ENCODE data around the gene LTBP2. TPM values are rescaled to one million over a fixed set of nuclear protein-coding genes. Genes with fewer than 3 reads are reported as not detected.
A peak's percentile ranks its signal among the peaks of the same experiment; 100 is the strongest.

LTBP2 gene
- total RNA-seq, 1 experiment from 2014 or later = not detected

DNA sequence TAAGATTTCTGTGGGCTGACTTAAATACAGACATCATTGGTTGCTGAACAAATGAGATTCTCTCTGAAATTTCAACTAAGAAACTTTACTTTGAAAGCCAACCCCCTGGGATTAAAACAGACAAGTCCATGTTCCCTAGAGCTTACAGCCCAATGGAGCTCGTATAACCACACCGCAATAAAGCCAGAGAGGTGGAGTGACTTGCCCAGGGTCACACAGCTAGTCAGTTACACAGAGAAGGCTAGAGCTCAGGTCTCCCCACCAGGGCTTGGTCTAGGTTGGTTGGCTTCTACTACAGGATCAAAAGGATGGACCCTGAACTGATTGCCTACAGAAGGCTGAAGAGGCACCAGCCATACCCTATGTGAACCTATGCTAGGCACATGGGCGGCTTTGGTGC is 8.9 kb upstream of the LTBP2 start:
- H3K36me3 ChIP-seq (ENCODE audit: insufficient read depth, low read length) = no peaks in the 10 kb centered on the region
- H4K20me1 ChIP-seq (ENCODE audit: insufficient read depth, low read depth, low read length) = no peaks in the 10 kb centered on the region
- no peaks in the 10 kb centered on the region for H3K79me2 ChIP-seq (ENCODE audit: low read length)
- H3K9me2 ChIP-seq (replicated peaks; ENCODE audit: insufficient read depth, low read length) = no peaks in the 10 kb centered on the region
- no peaks in the 10 kb centered on the region for H3K9me3 ChIP-seq (ENCODE audit: low read length)
- no peak overlapping the region for H3K4me3 ChIP-seq (ENCODE audit: low read length)
- H3K27ac ChIP-seq (ENCODE audit: low read length) = no peak overlapping the region
- H2AFZ ChIP-seq (ENCODE audit: low read length) = no peak overlapping the region
- H3K27me3 ChIP-seq (ENCODE audit: low read length) = no peaks in the 10 kb centered on the region; the same call in 1 of the 2 replicates
- no peak overlapping the region for H3K4me2 ChIP-seq (ENCODE audit: low read depth, low read length, poor library complexity, severe bottlenecking)
- no peak for DNase-seq
- no peak overlapping the region for H3K9ac ChIP-seq (ENCODE audit: low read length)
- H3K4me1 ChIP-seq (ENCODE audit: low read length) = peaks cover 12% of the 10 kb centered on the region

DNA sequence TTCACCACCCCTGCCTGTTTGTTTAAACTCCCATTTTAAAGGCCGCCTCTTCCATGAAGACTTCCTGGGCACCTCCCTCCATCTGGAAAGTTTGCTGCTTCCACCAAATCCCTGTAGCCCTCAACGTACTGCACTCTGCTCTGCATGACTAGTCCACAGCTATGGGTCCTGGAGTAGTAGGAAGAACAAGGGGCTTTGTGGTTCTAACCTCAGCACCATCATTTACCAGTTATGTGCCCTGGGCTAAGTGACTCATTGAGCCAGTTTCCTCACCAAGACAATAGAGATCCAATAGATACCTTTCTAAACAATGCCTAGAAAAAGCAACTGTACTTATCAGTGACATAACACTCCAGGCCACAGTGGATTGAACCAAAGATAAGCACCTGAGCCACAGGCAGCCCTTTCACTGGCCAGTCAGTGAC is 8.5 kb upstream of the LTBP2 start:
- Histone ChIP-seq H4K20me1 (ENCODE audit: insufficient read depth, low read depth, low read length) (no peaks in the 10 kb centered on the region), H3K4me2 (ENCODE audit: low read depth, low read length, poor library complexity, severe bottlenecking) (no peak overlapping the region), H3K4me3 (ENCODE audit: low read length) (no peak overlapping the region), H3K9me2 (replicated peaks; ENCODE audit: insufficient read depth, low read length) (no peaks in the 10 kb centered on the region), H3K27ac (ENCODE audit: low read length) (no peak overlapping the region), H3K4me1 (ENCODE audit: low read length) (peaks cover 12% of the 10 kb centered on the region), H3K9me3 (ENCODE audit: low read length) (no peaks in the 10 kb centered on the region), H3K27me3 (ENCODE audit: low read length) (no peaks in the 10 kb centered on the region; the same call in 1 of the 2 replicates), H3K36me3 (ENCODE audit: insufficient read depth, low read length) (no peaks in the 10 kb centered on the region), H2AFZ (ENCODE audit: low read length) (no peak overlapping the region), H3K79me2 (ENCODE audit: low read length) (no peaks in the 10 kb centered on the region), H3K9ac (ENCODE audit: low read length) (no peak overlapping the region)
- DNase-seq = no peak

DNA sequence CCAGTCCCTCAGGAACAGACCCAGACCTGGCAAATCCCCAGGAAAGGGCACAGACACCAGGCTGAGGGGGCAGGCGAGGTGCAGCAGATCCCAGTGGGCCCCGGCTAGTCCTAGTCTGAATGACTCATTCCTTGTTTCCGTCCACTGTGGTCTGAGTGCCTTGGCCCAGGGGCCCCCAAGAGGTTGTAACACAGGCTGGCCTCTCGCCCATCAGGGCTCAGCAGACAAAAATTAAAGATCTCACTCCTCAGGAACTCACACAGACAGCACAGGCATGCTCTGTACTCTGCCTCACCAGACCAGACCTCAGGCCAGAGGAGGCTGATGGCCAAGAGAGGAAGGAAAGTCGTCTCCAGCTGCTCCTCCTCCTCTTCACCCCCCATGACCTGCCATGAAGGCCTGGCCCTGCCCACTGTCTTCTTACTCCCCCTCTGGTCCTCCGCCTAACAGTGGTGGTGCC is 7.7 kb upstream of the LTBP2 start:
- Histone ChIP-seq H2AFZ (ENCODE audit: low read length) (no peak overlapping the region), H3K79me2 (ENCODE audit: low read length) (no peaks in the 10 kb centered on the region), H3K27me3 (ENCODE audit: low read length) (no peaks in the 10 kb centered on the region; the same call in 1 of the 2 replicates), H3K27ac (ENCODE audit: low read length) (no peak overlapping the region), H3K9ac (ENCODE audit: low read length) (no peak overlapping the region), H3K36me3 (ENCODE audit: insufficient read depth, low read length) (no peaks in the 10 kb centered on the region), H3K4me1 (ENCODE audit: low read length) (peaks cover 18% of the 10 kb centered on the region), H3K4me2 (ENCODE audit: low read depth, low read length, poor library complexity, severe bottlenecking) (no peak overlapping the region), H3K4me3 (ENCODE audit: low read length) (no peak overlapping the region), H3K9me3 (ENCODE audit: low read length) (no peaks in the 10 kb centered on the region), H3K9me2 (replicated peaks; ENCODE audit: insufficient read depth, low read length) (no peaks in the 10 kb centered on the region), H4K20me1 (ENCODE audit: insufficient read depth, low read depth, low read length) (no peaks in the 10 kb centered on the region)
- no peak for DNase-seq

DNA sequence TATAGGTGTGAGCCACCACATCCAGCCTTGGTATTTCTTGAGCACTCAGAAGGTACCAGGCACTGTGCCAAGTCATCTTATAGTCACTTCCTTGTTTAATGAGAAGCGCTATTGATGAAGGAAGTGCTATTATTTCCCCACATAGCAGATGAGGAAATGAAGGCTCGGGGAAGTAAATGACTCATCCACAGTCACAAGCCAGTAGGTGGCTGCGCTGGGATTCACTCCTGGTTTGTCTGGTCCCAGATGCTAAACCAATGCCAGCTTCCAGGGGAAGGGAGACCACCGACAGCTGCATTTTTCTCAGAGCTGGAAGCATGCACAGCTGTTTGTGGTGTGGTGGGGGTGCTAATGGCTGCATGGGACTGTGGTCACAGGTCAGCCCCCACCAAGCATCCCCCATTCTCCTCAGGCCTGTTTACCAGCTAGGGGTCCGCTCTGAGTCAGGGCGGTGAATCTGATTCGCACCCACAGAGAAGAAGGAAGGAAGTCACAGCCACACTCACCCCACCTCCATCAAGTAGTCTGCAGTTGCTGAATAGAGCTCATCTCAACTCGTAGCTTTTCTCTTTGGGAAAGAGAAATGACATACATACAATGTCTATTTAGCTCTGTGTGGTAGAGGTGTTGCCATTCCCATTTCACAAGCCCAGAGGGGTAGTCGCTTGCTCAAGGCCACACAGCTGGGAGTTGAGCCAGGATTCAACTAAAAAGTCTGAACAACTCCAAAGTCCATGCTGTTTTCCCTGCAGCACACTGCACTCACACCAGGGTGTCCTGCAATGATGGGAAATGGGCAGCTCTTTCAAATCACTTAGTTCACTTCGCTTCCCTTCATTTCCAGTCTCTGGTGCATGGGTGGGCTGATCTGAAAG is 6.3 kb upstream of the LTBP2 start:
- H4K20me1 ChIP-seq (ENCODE audit: insufficient read depth, low read depth, low read length) = no peaks in the 10 kb centered on the region
- peaks cover 25% of the 10 kb centered on the region for H3K4me1 ChIP-seq (ENCODE audit: low read length)
- H3K27ac ChIP-seq (ENCODE audit: low read length) = no peak overlapping the region
- no peak overlapping the region; the same call in 1 of the 2 replicates for H3K4me3 ChIP-seq (ENCODE audit: low read length)
- H3K27me3 ChIP-seq (ENCODE audit: low read length) = no peaks in the 10 kb centered on the region; the same call in 1 of the 2 replicates
- no peaks in the 10 kb centered on the region for H3K9me2 ChIP-seq (replicated peaks; ENCODE audit: insufficient read depth, low read length)
- H3K4me2 ChIP-seq (ENCODE audit: low read depth, low read length, poor library complexity, severe bottlenecking) = peak overlapping the region; percentile 54
- H3K36me3 ChIP-seq (ENCODE audit: insufficient read depth, low read length) = no peaks in the 10 kb centered on the region
- peak; percentile 91 for DNase-seq
- peak overlapping the region; percentile 80 for H2AFZ ChIP-seq (ENCODE audit: low read length)
- H3K9me3 ChIP-seq (ENCODE audit: low read length) = no peaks in the 10 kb centered on the region
- no peaks in the 10 kb centered on the region for H3K79me2 ChIP-seq (ENCODE audit: low read length)
- H3K9ac ChIP-seq (ENCODE audit: low read length) = peak overlapping the region; percentile 32

DNA sequence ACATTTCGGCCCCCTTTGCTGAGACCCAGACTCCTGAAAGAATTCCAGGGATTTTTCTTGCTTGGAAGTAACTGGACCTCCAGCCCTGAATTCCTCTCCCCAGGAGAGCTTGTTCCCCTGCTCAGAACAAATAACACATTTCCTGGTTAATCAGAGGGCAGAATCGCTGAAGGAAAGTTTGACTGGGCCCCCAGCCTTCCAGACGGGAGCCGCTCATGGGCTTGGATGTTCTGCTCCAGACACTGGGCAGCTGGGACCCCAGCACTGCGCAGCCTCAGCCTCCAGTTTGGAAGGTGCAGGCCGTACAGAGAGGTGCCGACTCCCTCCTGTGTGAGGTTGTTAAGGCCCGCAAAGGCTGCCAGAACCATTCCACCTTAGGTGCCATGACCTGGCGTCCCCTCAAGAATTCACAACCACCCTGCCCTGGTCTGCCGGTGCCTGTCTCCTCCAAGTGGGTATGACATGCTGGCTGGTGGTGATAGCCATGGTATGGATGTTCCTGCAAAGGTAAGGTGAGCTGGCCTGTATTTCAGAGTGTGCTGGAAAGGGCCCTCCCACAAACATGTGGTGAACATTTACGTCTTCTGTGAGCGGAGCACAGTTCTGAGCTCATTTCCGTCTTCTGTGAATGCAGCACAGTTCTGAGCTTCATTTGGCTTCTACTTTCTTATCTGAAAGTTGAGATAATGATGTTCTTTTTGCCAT is 5.1 kb upstream of the LTBP2 start:
- Histone ChIP-seq H3K4me3 (ENCODE audit: low read length) (no peak overlapping the region), H2AFZ (ENCODE audit: low read length) (no peak overlapping the region), H3K27ac (ENCODE audit: low read length) (no peak overlapping the region), H3K4me1 (ENCODE audit: low read length) (peaks cover 25% of the 10 kb centered on the region), H3K9me3 (ENCODE audit: low read length) (no peaks in the 10 kb centered on the region), H3K4me2 (ENCODE audit: low read depth, low read length, poor library complexity, severe bottlenecking) (no peak overlapping the region), H3K9ac (ENCODE audit: low read length) (no peak overlapping the region), H4K20me1 (ENCODE audit: insufficient read depth, low read depth, low read length) (no peaks in the 10 kb centered on the region), H3K27me3 (ENCODE audit: low read length) (no peaks in the 10 kb centered on the region; the same call in 1 of the 2 replicates), H3K36me3 (ENCODE audit: insufficient read depth, low read length) (no peaks in the 10 kb centered on the region), H3K9me2 (replicated peaks; ENCODE audit: insufficient read depth, low read length) (no peaks in the 10 kb centered on the region), H3K79me2 (ENCODE audit: low read length) (no peaks in the 10 kb centered on the region)
- no peak for DNase-seq

DNA sequence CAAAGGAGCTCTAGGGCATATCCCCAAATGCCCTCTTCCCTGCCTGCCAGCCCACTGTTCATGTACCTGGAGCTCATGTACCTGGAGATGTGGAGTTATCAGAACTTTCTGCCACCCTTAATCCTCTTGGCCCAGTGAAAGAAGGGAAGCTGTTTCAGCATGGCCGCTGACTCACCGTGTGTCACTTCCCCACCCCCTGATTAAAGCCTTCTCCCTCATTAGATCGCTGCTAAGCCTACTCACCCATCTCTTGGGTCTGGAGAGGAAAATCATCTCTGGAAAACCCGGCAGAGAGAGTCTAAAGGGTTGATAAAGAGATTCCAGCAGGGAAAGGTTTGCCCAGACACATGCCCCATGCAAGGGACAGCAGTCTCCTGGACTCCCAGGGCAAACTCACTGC is 4.5 kb upstream of the LTBP2 start:
- Histone ChIP-seq H3K4me2 (ENCODE audit: low read depth, low read length, poor library complexity, severe bottlenecking) (no peak overlapping the region), H3K27ac (ENCODE audit: low read length) (no peak overlapping the region), H3K9me3 (ENCODE audit: low read length) (no peaks in the 10 kb centered on the region), H3K4me1 (ENCODE audit: low read length) (peaks cover 25% of the 10 kb centered on the region), H3K27me3 (ENCODE audit: low read length) (no peaks in the 10 kb centered on the region), H4K20me1 (ENCODE audit: insufficient read depth, low read depth, low read length) (no peaks in the 10 kb centered on the region), H3K36me3 (ENCODE audit: insufficient read depth, low read length) (no peaks in the 10 kb centered on the region), H2AFZ (ENCODE audit: low read length) (no peak overlapping the region), H3K79me2 (ENCODE audit: low read length) (no peaks in the 10 kb centered on the region), H3K9ac (ENCODE audit: low read length) (no peak overlapping the region), H3K4me3 (ENCODE audit: low read length) (no peak overlapping the region), H3K9me2 (replicated peaks; ENCODE audit: insufficient read depth, low read length) (no peaks in the 10 kb centered on the region)
- no peak for DNase-seq

DNA sequence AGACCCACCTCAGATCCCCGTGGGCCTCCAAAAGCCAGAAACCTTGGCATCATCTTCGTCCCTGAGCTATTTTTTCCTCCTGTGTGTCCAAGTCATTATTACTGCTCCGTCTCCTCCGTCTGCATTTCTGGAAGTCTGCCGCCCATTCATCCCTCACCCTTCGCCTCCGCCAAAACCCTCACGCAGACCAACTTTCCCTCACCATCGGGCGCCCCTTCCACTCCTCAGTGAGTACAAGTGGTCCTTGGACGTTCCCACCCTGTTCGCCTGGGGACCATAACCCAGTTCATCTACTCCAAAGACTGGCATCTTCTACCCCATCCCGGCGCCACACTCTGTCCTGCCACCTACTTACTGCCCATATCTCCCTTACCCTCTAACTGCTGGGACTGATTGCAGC is 3.7 kb upstream of the LTBP2 start:
- no peak overlapping the region for H3K9ac ChIP-seq (ENCODE audit: low read length)
- no peaks in the 10 kb centered on the region for H4K20me1 ChIP-seq (ENCODE audit: insufficient read depth, low read depth, low read length)
- no peaks in the 10 kb centered on the region for H3K27me3 ChIP-seq (ENCODE audit: low read length)
- H3K9me3 ChIP-seq (ENCODE audit: low read length) = no peaks in the 10 kb centered on the region
- no peak overlapping the region for H3K27ac ChIP-seq (ENCODE audit: low read length)
- DNase-seq = no peak
- H3K36me3 ChIP-seq (ENCODE audit: insufficient read depth, low read length) = no peaks in the 10 kb centered on the region
- peaks cover 25% of the 10 kb centered on the region for H3K4me1 ChIP-seq (ENCODE audit: low read length)
- H3K4me2 ChIP-seq (ENCODE audit: low read depth, low read length, poor library complexity, severe bottlenecking) = no peak overlapping the region
- H3K79me2 ChIP-seq (ENCODE audit: low read length) = no peaks in the 10 kb centered on the region
- no peaks in the 10 kb centered on the region for H3K9me2 ChIP-seq (replicated peaks; ENCODE audit: insufficient read depth, low read length)
- no peak overlapping the region for H3K4me3 ChIP-seq (ENCODE audit: low read length)
- H2AFZ ChIP-seq (ENCODE audit: low read length) = no peak overlapping the region
